Parathyroid adenoma (tissue), 2 donors: ENCODE measurements around the gene SLC44A3.

Source experiments
- H2AFZ ChIP-seq: fragments of 300-600 bp; sonication (generic); one replicate; pipeline ENCODE4 v1.7.0; 2017; ENCODE audit warnings: antibody characterized with exemption, mild to moderate bottlenecking
- H3K27ac ChIP-seq: fragments of 300-600 bp; sonication (generic); one replicate; pipeline ENCODE4 v1.7.0; 2017
- H3K27me3 ChIP-seq: fragments of 300-600 bp; sonication (generic); one replicate; pipeline ENCODE4 v1.7.0; 2017; ENCODE audit warnings: low read length; ENCODE audit not compliant: control insufficient read depth, insufficient read depth
- H3K36me3 ChIP-seq: fragments of 300-600 bp; sonication (generic); one replicate; pipeline ENCODE4 v1.7.0; 2017; ENCODE audit warnings: low read length; ENCODE audit not compliant: control insufficient read depth, insufficient read depth
- H3K4me1 ChIP-seq: fragments of 300-600 bp; sonication (generic); one replicate; pipeline ENCODE4 v1.7.0; 2017; ENCODE audit warnings: control low read depth
- H3K4me2 ChIP-seq: fragments of 300-600 bp; sonication (generic); one replicate; pipeline ENCODE4 v1.7.0; 2017; ENCODE audit warnings: low read length
- H3K4me3 ChIP-seq: fragments of 300-600 bp; sonication (generic); one replicate; pipeline ENCODE4 v1.7.0; 2017; ENCODE audit warnings: low read depth, low read length
- H3K79me2 ChIP-seq: fragments of 300-600 bp; sonication (generic); one replicate; pipeline ENCODE4 v1.7.0; 2017; ENCODE audit warnings: control low read depth
- H3K9ac ChIP-seq: fragments of 300-600 bp; sonication (generic); one replicate; pipeline ENCODE4 v1.7.0; 2017; ENCODE audit warnings: mild to moderate bottlenecking
- H3K9me3 ChIP-seq: fragments of 300-600 bp; sonication (generic); one replicate; pipeline ENCODE4 v1.7.0; 2017; ENCODE audit warnings: low read length; ENCODE audit not compliant: control insufficient read depth
- CTCF ChIP-seq: fragments of 300-600 bp; sonication (generic); IDR thresholded peaks from one replicate; pipeline ENCODE4 v1.7.0; 2017; ENCODE audit warnings: antibody characterized with exemption, mild to moderate bottlenecking
- donor health status: primary hyperparathyroidism.

The SLC44A3 gene

DNA sequence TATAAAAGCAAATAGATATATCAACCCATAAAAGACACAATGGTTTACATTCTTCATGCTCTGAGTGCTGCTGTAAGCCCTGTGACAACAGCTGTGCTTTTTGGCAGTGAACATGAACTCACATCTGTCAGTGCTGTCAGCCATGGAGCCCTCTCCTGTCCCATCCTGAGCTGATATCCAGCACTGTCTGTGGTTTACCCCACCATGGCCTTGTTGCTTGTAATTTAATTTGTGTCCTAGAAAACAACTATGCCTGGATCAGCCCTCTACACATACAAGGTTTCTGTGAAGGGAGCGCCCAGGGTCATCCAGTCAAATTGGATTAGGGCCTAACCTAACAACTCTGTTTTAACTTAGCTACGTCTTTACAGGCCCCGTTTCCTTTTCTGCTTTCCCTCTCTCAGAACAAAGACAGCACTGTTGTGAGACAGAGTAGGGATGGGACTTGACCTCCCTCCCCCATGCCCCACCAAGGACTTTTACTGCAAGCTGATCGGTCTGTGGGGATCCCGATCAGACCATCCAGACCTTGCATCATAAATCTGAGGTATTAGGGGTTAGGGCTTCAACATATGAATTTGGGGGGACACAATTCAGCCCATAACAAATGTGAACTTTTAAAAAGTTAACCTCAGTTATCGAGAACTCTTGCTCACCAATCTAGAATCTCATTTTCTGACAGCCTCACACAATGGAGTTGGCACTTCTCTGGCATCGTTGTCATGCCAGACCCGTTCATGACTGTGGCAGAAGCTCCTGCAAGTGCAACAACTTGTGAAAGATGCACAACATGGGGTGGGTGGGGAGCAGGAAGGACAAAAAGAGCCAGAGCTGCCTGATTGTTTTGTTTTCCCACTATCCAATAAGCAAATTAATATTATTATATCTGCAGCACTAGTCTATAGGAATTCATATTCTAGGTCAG, 16.4 kb upstream of the SLC44A3 start:
- H3K4me1 ChIP-seq, result peaks cover 2% of the 10 kb centered on the region
- H3K27me3 ChIP-seq, result no peaks in the 10 kb centered on the region
- H2AFZ ChIP-seq, result no peak overlapping the region
- H3K79me2 ChIP-seq, result no peaks in the 10 kb centered on the region
- TF ChIP-seq CTCF, result no peak
- H3K4me2 ChIP-seq, result no peak overlapping the region
- no peaks in the 10 kb centered on the region for H3K36me3 ChIP-seq
- no peak overlapping the region for H3K9ac ChIP-seq
- H3K4me3 ChIP-seq, result no peak overlapping the region
- no peak overlapping the region for H3K27ac ChIP-seq
- no peaks in the 10 kb centered on the region for H3K9me3 ChIP-seq

- no peaks in the 10 kb centered on the region for H3K79me2 ChIP-seq
- H3K36me3 ChIP-seq, result no peaks in the 10 kb centered on the region
- H3K27ac ChIP-seq, result no peak overlapping the region
- no peaks in the 10 kb centered on the region for H3K9me3 ChIP-seq
- no peaks in the 10 kb centered on the region for H3K27me3 ChIP-seq
- H3K4me3 ChIP-seq, result no peak overlapping the region
- no peak overlapping the region for H3K9ac ChIP-seq
- H3K4me1 ChIP-seq, result peaks cover 2% of the 10 kb centered on the region
- TF ChIP-seq CTCF, result no peak
- no peak overlapping the region for H2AFZ ChIP-seq
- no peak overlapping the region for H3K4me2 ChIP-seq
These were observed 15.7 kb upstream of the SLC44A3 start for GRCh38 chr1:94804442-94804837.

DNA sequence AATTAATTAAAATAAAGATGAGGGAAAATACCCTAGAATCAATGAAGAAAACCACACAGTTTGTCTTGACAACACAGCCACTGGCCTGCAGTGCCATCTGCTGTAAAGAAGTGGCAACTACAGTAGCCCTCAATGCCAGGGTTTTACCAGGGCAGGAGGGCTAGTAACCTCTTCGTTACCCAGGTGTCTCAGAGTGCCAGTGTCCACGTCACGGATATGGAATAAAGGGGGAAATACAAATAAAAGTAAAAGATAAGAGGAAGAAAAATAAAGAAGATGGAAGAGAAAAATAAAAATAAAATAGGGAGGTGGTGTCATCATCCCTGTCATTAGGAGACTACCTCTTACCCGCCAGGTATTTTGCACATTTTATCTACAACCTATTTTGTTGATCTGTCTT, 14.2 kb upstream of the SLC44A3 start:
- Histone ChIP-seq H3K27ac (no peak overlapping the region), H3K4me3 (no peak overlapping the region), H3K4me1 (peaks cover 2% of the 10 kb centered on the region), H3K79me2 (no peaks in the 10 kb centered on the region), H3K4me2 (no peak overlapping the region), H2AFZ (no peak overlapping the region), H3K9ac (no peak overlapping the region), H3K36me3 (no peaks in the 10 kb centered on the region), H3K9me3 (no peaks in the 10 kb centered on the region), H3K27me3 (no peaks in the 10 kb centered on the region)
- peak; percentile 89 for TF ChIP-seq CTCF

DNA sequence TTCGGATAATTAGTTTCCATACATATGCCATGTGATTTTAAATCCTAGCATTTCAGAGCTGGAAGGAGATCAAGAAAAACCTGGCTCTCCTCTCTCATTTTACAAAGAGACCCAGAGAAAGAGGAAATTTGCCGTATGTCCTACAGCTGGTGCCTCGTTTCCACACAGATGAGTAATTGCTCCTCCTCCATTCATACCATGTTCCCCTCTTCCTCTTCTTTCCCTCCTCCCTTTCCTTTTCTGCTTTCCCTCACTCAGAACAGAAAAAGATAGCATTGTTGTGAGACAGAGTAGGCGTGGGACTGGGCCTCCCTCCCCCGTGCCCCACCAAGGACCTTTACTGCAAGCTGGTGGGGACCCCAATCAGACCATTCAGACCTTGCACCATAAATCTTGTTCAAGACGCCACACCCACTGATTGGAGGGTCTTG, 13.7 kb upstream of the SLC44A3 start:
- Histone ChIP-seq H3K36me3 (no peaks in the 10 kb centered on the region), H2AFZ (no peak overlapping the region), H3K27me3 (no peaks in the 10 kb centered on the region), H3K4me2 (no peak overlapping the region), H3K4me1 (peaks cover 2% of the 10 kb centered on the region), H3K4me3 (no peak overlapping the region), H3K9me3 (no peaks in the 10 kb centered on the region), H3K9ac (no peak overlapping the region), H3K27ac (no peak overlapping the region), H3K79me2 (no peaks in the 10 kb centered on the region)
- no peak for TF ChIP-seq CTCF
